H9 (cell line): Measurements from ENCODE around the gene SLC23A2. TPM values are rescaled to one million over a fixed set of nuclear protein-coding genes. Genes with fewer than 3 reads are reported as not detected.

Source experiments
- DNase-seq: peaks from one replicate; pipeline ENCODE4 v3.0.0-alpha.2; 2017
- H2AFZ ChIP-seq: one replicate; pipeline ENCODE4 v1.6.1; 2013; ENCODE audit warnings: mild to moderate bottlenecking, low read length, control low read depth, moderate library complexity
- H2AK5ac ChIP-seq: 2 replicates; pipeline ENCODE4 v1.6.1; 2013; ENCODE audit warnings: low read length, control low read depth, mixed read lengths; ENCODE audit not compliant: insufficient read length
- H2BK120ac ChIP-seq: one replicate; pipeline ENCODE4 v1.6.1; 2013; ENCODE audit warnings: low read depth, mild to moderate bottlenecking, low read length, control low read depth, inconsistent platforms; ENCODE audit not compliant: poor library complexity, severe bottlenecking
- H2BK12ac ChIP-seq: 2 replicates; pipeline ENCODE4 v1.6.1; 2013; ENCODE audit warnings: low read length, control low read depth, mixed read lengths, low read depth; ENCODE audit not compliant: insufficient read length
- H2BK15ac ChIP-seq: 2 replicates; pipeline ENCODE4 v1.6.1; 2013; ENCODE audit warnings: low read depth, low read length, control low read depth
- H2BK20ac ChIP-seq: one replicate; pipeline ENCODE4 v1.6.1; 2013; ENCODE audit warnings: low read depth, mild to moderate bottlenecking, low read length, control low read depth, inconsistent platforms; ENCODE audit not compliant: poor library complexity, severe bottlenecking
- H2BK5ac ChIP-seq: 2 replicates; pipeline ENCODE4 v1.6.1; 2013; ENCODE audit warnings: low read length, control low read depth, mixed read lengths; ENCODE audit not compliant: insufficient read length
- H3K14ac ChIP-seq: 2 replicates; pipeline ENCODE4 v1.6.1; 2013; ENCODE audit warnings: low read length, control low read depth; ENCODE audit not compliant: insufficient read depth
- H3K18ac ChIP-seq: 2 replicates; pipeline ENCODE4 v1.6.1; 2013; ENCODE audit warnings: low read depth, mild to moderate bottlenecking, mixed read lengths, low read length, control low read depth; ENCODE audit not compliant: insufficient read length
- H3K23ac ChIP-seq: 2 replicates; pipeline ENCODE4 v1.6.1; 2013; ENCODE audit warnings: low read length, control low read depth, mixed read lengths, low read depth; ENCODE audit not compliant: insufficient read length
- H3K23me2 ChIP-seq: 2 replicates; pipeline ENCODE4 v1.6.1; 2013; ENCODE audit warnings: low read depth, mild to moderate bottlenecking, mixed read lengths, low read length, control low read depth; ENCODE audit not compliant: insufficient read length, poor library complexity, severe bottlenecking
- H3K27ac ChIP-seq: 2 replicates; pipeline ENCODE4 v1.5.1; 2013; ENCODE audit warnings: low read length, control low read depth, mixed read lengths, low read depth; ENCODE audit not compliant: insufficient read length
- H3K27me3 ChIP-seq: 2 replicates; pipeline ENCODE4 v1.6.1; 2013; ENCODE audit warnings: low read length, control low read depth, inconsistent platforms; ENCODE audit not compliant: insufficient read depth
- H3K4ac ChIP-seq: 2 replicates; pipeline ENCODE4 v1.6.1; 2013; ENCODE audit warnings: low read depth, mild to moderate bottlenecking, control low read depth, inconsistent platforms, low read length, moderate library complexity
- H3K4me1 ChIP-seq: 2 replicates; pipeline ENCODE4 v1.6.1; 2013; ENCODE audit warnings: low read length, control low read depth, inconsistent platforms; ENCODE audit not compliant: insufficient read depth
- H3K4me2 ChIP-seq: 2 replicates; pipeline ENCODE4 v1.6.1; 2013; ENCODE audit warnings: low read length, control low read depth, mixed read lengths; ENCODE audit not compliant: insufficient read length, insufficient read depth
- H3K56ac ChIP-seq: 2 replicates; pipeline ENCODE4 v1.6.1; 2013; ENCODE audit warnings: low read depth, mild to moderate bottlenecking, mixed read lengths, low read length, control low read depth; ENCODE audit not compliant: insufficient read length
- H3K79me1 ChIP-seq: 2 replicates; pipeline ENCODE4 v1.6.1; 2013; ENCODE audit warnings: low read depth, mild to moderate bottlenecking, moderate library complexity, low read length, control low read depth, inconsistent platforms; ENCODE audit not compliant: insufficient read depth, poor library complexity, severe bottlenecking
- H3K79me2 ChIP-seq: 2 replicates; pipeline ENCODE4 v1.6.1; 2013; ENCODE audit warnings: low read length, control low read depth, inconsistent platforms; ENCODE audit not compliant: insufficient read depth
- H3K9ac ChIP-seq: 2 replicates; pipeline ENCODE4 v1.6.1; 2013; ENCODE audit warnings: low read length, control low read depth, mixed read lengths; ENCODE audit not compliant: insufficient read length; ENCODE audit errors: extremely low read depth
- H3K9me3 ChIP-seq: one replicate; pipeline ENCODE4 v1.6.1; 2013; ENCODE audit warnings: low read depth, low read length, inconsistent platforms; ENCODE audit not compliant: control insufficient read depth
- H3T11ph ChIP-seq: one replicate; pipeline ENCODE4 v1.6.1; 2013; ENCODE audit warnings: mild to moderate bottlenecking, low read length, control low read depth, inconsistent platforms
- H4K20me1 ChIP-seq: one replicate; pipeline ENCODE4 v1.6.1; 2013; ENCODE audit not compliant: control insufficient read depth, insufficient read length, insufficient read depth
- H4K5ac ChIP-seq: 2 replicates; pipeline ENCODE4 v1.6.1; 2013; ENCODE audit warnings: low read depth, mild to moderate bottlenecking, mixed read lengths, low read length, control low read depth; ENCODE audit not compliant: insufficient read length
- H4K8ac ChIP-seq: replicated peaks from 2 replicates; pipeline ENCODE4 v1.6.1; 2013; ENCODE audit warnings: low read length, control low read depth, mixed read lengths, low read depth; ENCODE audit not compliant: insufficient read length
- H4K91ac ChIP-seq: 2 replicates; pipeline ENCODE4 v1.6.1; 2013; ENCODE audit warnings: low read depth, mild to moderate bottlenecking, moderate library complexity, mixed read lengths, low read length, control low read depth; ENCODE audit not compliant: insufficient read length
- H3K27ac Mint-ChIP-seq, 3 experiments: 2 replicates in 2 of 3; 3 replicates in 1 of 3; pipeline ENCODE4 v1.8.0; 2020 to 2021; ENCODE audit warnings: mixed read lengths in 3 of 3, mild to moderate bottlenecking in 1 of 3, moderate library complexity in 1 of 3
- H3K27me3 Mint-ChIP-seq: 2 replicates; pipeline ENCODE4 v1.8.0; 2021; ENCODE audit warnings: low read depth, mild to moderate bottlenecking, moderate library complexity, mixed read lengths
- H3K36me3 Mint-ChIP-seq, 3 experiments: 2 replicates in 2 of 3; 3 replicates in 1 of 3; pipeline ENCODE4 v1.8.0; 2020 to 2021; ENCODE audit warnings: low read depth in 3 of 3, mixed read lengths in 3 of 3; ENCODE audit not compliant: insufficient read depth in 1 of 3
- H3K4me1 Mint-ChIP-seq, 2 experiments: 2 replicates each; pipeline ENCODE4 v1.8.0; 2020; ENCODE audit warnings: mixed read lengths in 2 of 2
- H3K4me3 Mint-ChIP-seq, 2 experiments: 2 replicates in 1 of 2; 3 replicates in 1 of 2; pipeline ENCODE4 v1.8.0; 2020 to 2021; ENCODE audit warnings: mild to moderate bottlenecking in 2 of 2, mixed read lengths in 2 of 2, moderate library complexity in 1 of 2
- H3K9me3 Mint-ChIP-seq, 2 experiments: 2 replicates in 1 of 2; 3 replicates in 1 of 2; pipeline ENCODE4 v1.8.0; 2020; ENCODE audit warnings: mild to moderate bottlenecking in 2 of 2, mixed read lengths in 2 of 2, moderate library complexity in 1 of 2
- WGBS: extraction: QIAGEN DNeasy Blood & Tissue Kit; methylation state at CpG from one replicate; pipeline ENCODE4 v1.1.7; 2013; ENCODE audit warnings: missing lambda C conversion rate, low lambda C conversion rate, mixed read lengths; ENCODE audit not compliant: insufficient read length; ENCODE audit errors: extremely low coverage; 5-methylcytosine and 5-hydroxymethylcytosine counted together
- total RNA-seq: library from RNA; stranded (reverse); gene quantifications from 2 replicates; pipeline ENCODE4 v1.2.1, GENCODE V29; 2021
- TF ChIP-seq, protein P1 (sequence below): fragments of 200-600 bp; sonication (generic); conservative IDR thresholded peaks from 3 replicates; pipeline ENCODE4 v1.8.0; 2021; ENCODE audit warnings: antibody characterized with exemption, mild to moderate bottlenecking

SLC23A2 gene
- total RNA-seq, 1 experiment from 2014 or later = 16.5 TPM

GRCh38 chr20:5040345-5040744 lies 39.0 kb upstream of the SLC23A2 start:
- Histone ChIP-seq H3K23me2 (no peaks in the 10 kb centered on the region), H2BK120ac (no peak overlapping the region), H3K18ac (no peak overlapping the region), H3K79me2 (no peaks in the 10 kb centered on the region), H3K9me3 (no peaks in the 10 kb centered on the region), H4K91ac (no peak overlapping the region), H3K14ac (no peak overlapping the region), H3K4me2 (no peak overlapping the region), H3K27ac (no peak overlapping the region), H3K4ac (no peak overlapping the region), H3T11ph (no peak overlapping the region), H4K20me1 (no peaks in the 10 kb centered on the region), H3K56ac (no peak overlapping the region), H2BK5ac (no peak overlapping the region), H2AK5ac (no peak overlapping the region), H4K5ac (no peak overlapping the region), H4K8ac (no peak overlapping the region), H3K4me1 (no peaks in the 10 kb centered on the region), H2BK12ac (no peak overlapping the region), H3K27me3 (no peaks in the 10 kb centered on the region), H3K9ac (no peak overlapping the region), H2BK15ac (no peak overlapping the region), H3K23ac (no peak overlapping the region), H2AFZ (no peak overlapping the region), H3K79me1 (no peaks in the 10 kb centered on the region), H2BK20ac (no peak overlapping the region)
- TF ChIP-seq, protein P1, sequence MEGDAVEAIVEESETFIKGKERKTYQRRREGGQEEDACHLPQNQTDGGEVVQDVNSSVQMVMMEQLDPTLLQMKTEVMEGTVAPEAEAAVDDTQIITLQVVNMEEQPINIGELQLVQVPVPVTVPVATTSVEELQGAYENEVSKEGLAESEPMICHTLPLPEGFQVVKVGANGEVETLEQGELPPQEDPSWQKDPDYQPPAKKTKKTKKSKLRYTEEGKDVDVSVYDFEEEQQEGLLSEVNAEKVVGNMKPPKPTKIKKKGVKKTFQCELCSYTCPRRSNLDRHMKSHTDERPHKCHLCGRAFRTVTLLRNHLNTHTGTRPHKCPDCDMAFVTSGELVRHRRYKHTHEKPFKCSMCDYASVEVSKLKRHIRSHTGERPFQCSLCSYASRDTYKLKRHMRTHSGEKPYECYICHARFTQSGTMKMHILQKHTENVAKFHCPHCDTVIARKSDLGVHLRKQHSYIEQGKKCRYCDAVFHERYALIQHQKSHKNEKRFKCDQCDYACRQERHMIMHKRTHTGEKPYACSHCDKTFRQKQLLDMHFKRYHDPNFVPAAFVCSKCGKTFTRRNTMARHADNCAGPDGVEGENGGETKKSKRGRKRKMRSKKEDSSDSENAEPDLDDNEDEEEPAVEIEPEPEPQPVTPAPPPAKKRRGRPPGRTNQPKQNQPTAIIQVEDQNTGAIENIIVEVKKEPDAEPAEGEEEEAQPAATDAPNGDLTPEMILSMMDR = no peak
- no peak for DNase-seq
- H3K27me3 Mint-ChIP-seq = peaks cover 1% of the 10 kb centered on the region
- H3K4me3 Mint-ChIP-seq = no peak overlapping the region
- H3K36me3 Mint-ChIP-seq = no peaks in the 10 kb centered on the region
- no peaks in the 10 kb centered on the region for H3K4me1 Mint-ChIP-seq
- no peak overlapping the region for H3K27ac Mint-ChIP-seq
- no CpG with 5 or more reads among the region's 4 CpGs for WGBS
- H3K9me3 Mint-ChIP-seq = no peaks in the 10 kb centered on the region
